IMR-90 (cell line): ENCODE data around the gene NELFCD. TPM values are rescaled to one million over a fixed set of nuclear protein-coding genes. Genes with fewer than 3 reads are reported as not detected.

Experiments
- ATAC-seq: fragments of 200-7000 bp; cut with Tn5 transposase; 2 replicates; pipeline ENCODE4 v1.9.1; 2020; ENCODE audit warnings: low read depth, mild to moderate bottlenecking, moderate library complexity
- BruUV-seq: library from RNA; stranded (reverse); fragments of 400-500 nt; replicated peaks from 2 replicates; lab custom pipeline; 2021; lab: Mats Ljungman, UMichigan
- CTCF ChIA-PET: fragments of 300-600 bp; formaldehyde crosslinking; extraction: SDS; loops from one replicate; lab custom pipeline; 2021; ENCODE audit warnings: antibody characterized with exemption; lab: Yijun Ruan, JAX
- POLR2A ChIA-PET: fragments of 300-600 bp; sonication (Branson Sonifier 250); formaldehyde crosslinking; loops from one replicate; lab custom pipeline; 2022; ENCODE audit warnings: antibody characterized with exemption; ENCODE audit not compliant: unreplicated experiment; lab: Charles Lee
- DNase-seq: peaks from one replicate; pipeline ENCODE4 v3.0.0; 2013
- H2AFZ ChIP-seq: replicated peaks from 2 replicates; pipeline ENCODE3; 2013; ENCODE audit warnings: low read length, mild to moderate bottlenecking; ENCODE audit not compliant: poor library complexity
- H2AK5ac ChIP-seq: 2 replicates; pipeline ENCODE4 v1.6.1; 2013; ENCODE audit warnings: low read depth, low read length, inconsistent platforms
- H2AK9ac ChIP-seq: replicated peaks from 2 replicates; pipeline ENCODE3; 2013; ENCODE audit warnings: mild to moderate bottlenecking, low read depth, low read length, moderate library complexity; ENCODE audit not compliant: poor library complexity
- H2BK120ac ChIP-seq: 2 replicates; pipeline ENCODE4 v1.6.1; 2013; ENCODE audit warnings: low read depth, low read length, inconsistent platforms
- H2BK15ac ChIP-seq: 3 replicates; pipeline ENCODE4 v1.6.1; 2013; ENCODE audit warnings: low read depth, low read length, inconsistent platforms
- H2BK20ac ChIP-seq: 2 replicates; pipeline ENCODE4 v1.6.1; 2013; ENCODE audit warnings: low read depth, mild to moderate bottlenecking, inconsistent platforms, low read length, moderate library complexity
- H2BK5ac ChIP-seq: 2 replicates; pipeline ENCODE4 v1.6.1; 2013; ENCODE audit warnings: mild to moderate bottlenecking, low read depth, low read length, inconsistent platforms; ENCODE audit not compliant: poor library complexity, severe bottlenecking
- H3K14ac ChIP-seq: replicated peaks from 2 replicates; pipeline ENCODE4 v1.6.1; 2013; ENCODE audit warnings: low read depth, low read length, inconsistent platforms
- H3K18ac ChIP-seq: 2 replicates; pipeline ENCODE4 v1.6.1; 2013; ENCODE audit warnings: low read depth, low read length, control low read depth
- H3K23ac ChIP-seq: 2 replicates; pipeline ENCODE4 v1.6.1; 2013; ENCODE audit warnings: low read depth, low read length, inconsistent platforms
- H3K27ac ChIP-seq: 2 replicates; pipeline ENCODE4 v1.5.1; 2013; ENCODE audit warnings: mild to moderate bottlenecking, control low read depth, low read length; ENCODE audit not compliant: insufficient read depth
- H3K27me3 ChIP-seq: 2 replicates; pipeline ENCODE4 v1.6.1; 2013; ENCODE audit warnings: low read length; ENCODE audit not compliant: control insufficient read depth, insufficient read depth
- H3K36me3 ChIP-seq: 2 replicates; pipeline ENCODE4 v1.6.1; 2013; ENCODE audit warnings: low read length, mixed read lengths; ENCODE audit not compliant: control insufficient read depth, insufficient read depth
- H3K4ac ChIP-seq: 2 replicates; pipeline ENCODE4 v1.6.1; 2013; ENCODE audit warnings: low read depth, low read length, inconsistent platforms
- H3K4me1 ChIP-seq: 2 replicates; pipeline ENCODE4 v1.6.1; 2013; ENCODE audit warnings: low read length, mixed read lengths; ENCODE audit not compliant: control insufficient read depth, insufficient read depth
- H3K4me2 ChIP-seq: 2 replicates; pipeline ENCODE4 v1.6.1; 2013; ENCODE audit warnings: low read depth, mild to moderate bottlenecking, control low read depth, low read length, moderate library complexity
- H3K4me3 ChIP-seq: 2 replicates; pipeline ENCODE4 v1.5.1; 2013; ENCODE audit warnings: low read depth, mild to moderate bottlenecking, control low read depth, low read length, moderate library complexity; ENCODE audit not compliant: insufficient read depth
- H3K56ac ChIP-seq: 2 replicates; pipeline ENCODE4 v1.6.1; 2013; ENCODE audit warnings: low read length, inconsistent platforms; ENCODE audit not compliant: insufficient read depth; ENCODE audit errors: extremely low read depth
- H3K79me1 ChIP-seq, 2 experiments: 2 replicates each; pipeline ENCODE4 v1.6.1; 2013; ENCODE audit warnings: low read length in 2 of 2, inconsistent platforms in 1 of 2, low read depth in 1 of 2
- H3K9ac ChIP-seq: 2 replicates; pipeline ENCODE4 v1.6.1; 2013; ENCODE audit warnings: low read depth, low read length, control low read depth
- H3K9me1 ChIP-seq: 2 replicates; pipeline ENCODE4 v1.6.1; 2013; ENCODE audit warnings: low read length, inconsistent platforms; ENCODE audit not compliant: insufficient read depth
- H3K9me3 ChIP-seq: 2 replicates; pipeline ENCODE4 v1.6.1; 2013; ENCODE audit warnings: low read length; ENCODE audit not compliant: control insufficient read depth, insufficient read depth
- H4K20me1 ChIP-seq: 2 replicates; pipeline ENCODE4 v1.6.1; 2013; ENCODE audit warnings: low read length, inconsistent platforms; ENCODE audit not compliant: insufficient read depth
- H4K5ac ChIP-seq: 2 replicates; pipeline ENCODE4 v1.6.1; 2013; ENCODE audit warnings: mild to moderate bottlenecking, low read depth, low read length, control low read depth
- H4K8ac ChIP-seq, 2 experiments: 2 replicates each; pipeline ENCODE4 v1.6.1; 2013; ENCODE audit warnings: low read depth in 2 of 2, low read length in 2 of 2, control low read depth in 1 of 2, inconsistent platforms in 1 of 2
- H4K91ac ChIP-seq: 2 replicates; pipeline ENCODE4 v1.6.1; 2013; ENCODE audit warnings: low read depth, low read length, inconsistent platforms; ENCODE audit not compliant: insufficient read depth
- BHLHE40 ChIP-seq: fragments of 150-350 bp; IDR thresholded peaks from 2 replicates; pipeline ENCODE4 v1.6.1; 2016; ENCODE audit warnings: mild to moderate bottlenecking, low read depth, low read length
- RCOR1 ChIP-seq: IDR thresholded peaks from 2 replicates; pipeline ENCODE4 v1.6.1; 2012; ENCODE audit warnings: mild to moderate bottlenecking, low read length, improper control_type of control experiment; ENCODE audit not compliant: insufficient replicate concordance
- WGBS, 2 experiments: methylation state at CpG; one replicate each; pipeline versions ENCODE4 v1.1.5 to v1.1.7; 2013; ENCODE audit warnings: missing lambda C conversion rate in 2 of 2; ENCODE audit not compliant: insufficient read length in 1 of 2; ENCODE audit errors: extremely low coverage in 2 of 2; 5-methylcytosine and 5-hydroxymethylcytosine counted together
- dilution Hi-C: fragments of 300-500 bp; cut with HindIII; formaldehyde crosslinking; loops from one replicate; pipeline ENCODE4 v1.14.3; 2018; ENCODE audit warnings: low sequenced_read_pairs; ENCODE audit not compliant: unreplicated experiment
- in situ Hi-C: fragments of 300-500 bp; cut with MboI; formaldehyde crosslinking; loops from 3 replicates; pipeline ENCODE4 v1.14.3; 2019; ENCODE audit warnings: low sequenced_read_pairs, inconsistent platforms, mixed read lengths
- intact Hi-C: fragments of 100-400 bp; cut with micrococcal nuclease; formaldehyde crosslinking; loops from 2 replicates; pipeline ENCODE4 v1.10.0; 2022
- polyA plus RNA-seq, 3 experiments: library from polyadenylated mRNA; depleted of rRNA; stranded (reverse); fragments of >200 nt; gene quantifications; 2 replicates each; pipeline ENCODE4 v1.2.3, GENCODE V29; 2012; ENCODE audit warnings: low replicate concordance in 1 of 3
- total RNA-seq: library from RNA; depleted of rRNA; stranded (reverse); fragments of >200 nt; gene quantifications from 2 replicates; pipeline ENCODE4 v1.2.3, GENCODE V29; 2012

Gene NELFCD
- total and polyA plus RNA-seq, 2 of the 4 experiments (the other 2 are of a cell fraction), result 88.9 to 94.1 TPM

DNA sequence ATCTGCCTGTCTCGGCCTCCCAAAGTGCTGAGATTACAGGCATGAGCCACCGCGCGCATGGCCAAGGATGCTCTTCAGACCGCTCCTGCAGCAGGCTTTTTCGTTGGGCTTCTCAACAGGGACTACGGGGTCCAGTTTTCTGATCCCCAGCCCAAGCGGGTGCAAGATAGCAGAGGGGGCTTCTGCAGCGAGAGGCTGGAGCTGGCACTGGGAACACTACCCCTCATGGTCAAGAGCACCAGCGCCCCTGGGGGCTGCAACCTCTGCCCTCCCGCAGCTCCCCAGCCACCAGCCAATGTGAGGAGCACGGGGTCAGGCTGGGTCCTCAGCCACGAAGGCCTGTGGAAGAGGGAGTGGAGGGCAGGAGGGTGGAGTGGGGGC, 20.0 kb downstream of the NELFCD start:
- no peak overlapping the region for H3K56ac ChIP-seq
- in situ Hi-C loops (no loop called here), dilution Hi-C loops (no loop called here), intact Hi-C loops (no loop called here)
- no peak overlapping the region for H4K8ac ChIP-seq
- 89% methylated on average over 5 of the region's 13 CpGs; no CpG with 5 or more reads in 1 of the 2 experiments for WGBS, 2 experiments
- H4K5ac ChIP-seq, result no peak overlapping the region
- no peak overlapping the region for H3K18ac ChIP-seq
- ChIA-PET CTCF (no interaction called here), POLR2A (no interaction called here)
- no peaks in the 10 kb centered on the region; the same call in 1 of the 2 replicates for H4K20me1 ChIP-seq
- no peak overlapping the region for H3K4me2 ChIP-seq
- no peak overlapping the region for H2AFZ ChIP-seq
- no peak for TF ChIP-seq RCOR1
- TF ChIP-seq BHLHE40, result no peak
- peaks cover 8% of the 10 kb centered on the region; the same call in 1 of the 2 replicates for H3K9me1 ChIP-seq
- H2BK5ac ChIP-seq, result no peak overlapping the region
- no peak overlapping the region for H2BK20ac ChIP-seq
- H3K9ac ChIP-seq, result no peak overlapping the region
- BruUV-seq, result no TSS peak
- H2BK15ac ChIP-seq, result no peak overlapping the region
- H3K79me1 ChIP-seq, result peaks cover 5 to 30% of the 10 kb centered on the region in 2 experiments; a peak in 3 of 4 replicates
- H3K27ac ChIP-seq, result no peak overlapping the region
- H2AK5ac ChIP-seq, result no peak overlapping the region
- no peak overlapping the region for H2AK9ac ChIP-seq
- peaks cover 8% of the 10 kb centered on the region for H3K4me1 ChIP-seq
- H3K14ac ChIP-seq, result no peak overlapping the region
- no peak overlapping the region for H2BK120ac ChIP-seq
- no peak overlapping the region for H3K4ac ChIP-seq
- no peak overlapping the region for H4K91ac ChIP-seq
- no peaks in the 10 kb centered on the region for H3K9me3 ChIP-seq
- no peak overlapping the region for H3K4me3 ChIP-seq
- H3K23ac ChIP-seq, result no peak overlapping the region
- DNase-seq (no peak), ATAC-seq (no peak)
- H3K36me3 ChIP-seq, result peaks cover 27% of the 10 kb centered on the region
- H3K27me3 ChIP-seq, result no peaks in the 10 kb centered on the region
